ENCODE data around the gene INSC.

Gene INSC

DNA sequence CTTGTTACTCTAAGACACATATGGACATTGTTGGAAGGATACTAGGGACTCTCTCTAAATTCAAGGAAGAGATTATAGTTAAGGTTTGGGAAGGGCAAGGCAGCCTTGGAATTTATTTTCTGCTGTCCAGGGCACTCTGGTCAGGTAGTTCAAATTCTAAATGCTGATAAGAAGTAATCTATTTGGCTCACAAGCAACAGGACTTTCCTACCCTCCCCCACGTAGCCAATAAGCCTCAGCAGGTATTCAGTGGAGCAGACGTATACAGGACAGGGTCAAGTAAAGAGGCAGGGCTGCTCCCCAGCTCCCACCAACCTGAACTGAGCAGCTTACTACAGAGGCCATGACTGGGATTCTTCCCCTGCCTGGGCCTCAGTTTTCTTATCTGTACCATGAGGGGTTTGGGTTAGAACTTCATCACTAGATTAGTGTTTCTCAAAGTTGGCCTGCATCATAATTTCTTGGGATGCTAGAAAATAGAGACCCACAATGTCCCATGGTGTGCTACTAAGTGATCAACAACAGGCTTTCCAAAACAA lies 6.1 kb upstream of the INSC start:
- no peak for DNase-seq (ENCODE audit: low read depth)

DNA sequence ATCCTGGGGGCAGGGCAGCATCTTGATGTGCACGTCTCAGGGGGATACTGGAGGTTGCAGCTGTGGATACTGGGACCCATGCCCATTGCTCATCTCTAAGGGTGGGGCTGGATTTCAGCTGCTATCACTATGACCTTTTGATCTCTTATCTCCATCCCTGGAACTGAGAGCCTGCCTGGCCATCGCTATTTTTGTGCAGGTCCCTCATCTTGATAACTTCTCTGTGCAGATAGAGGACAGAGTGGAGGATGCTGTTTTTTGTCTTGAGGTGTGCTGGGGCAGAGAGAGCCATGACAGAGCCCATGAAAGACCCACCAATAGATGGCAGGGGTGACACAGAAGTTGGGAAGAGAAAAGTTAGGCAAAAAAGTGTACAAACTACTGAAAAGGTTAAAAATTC lies 5.1 kb upstream of the INSC start:
- DNase-seq (ENCODE audit: low read depth) = no peak

DNA sequence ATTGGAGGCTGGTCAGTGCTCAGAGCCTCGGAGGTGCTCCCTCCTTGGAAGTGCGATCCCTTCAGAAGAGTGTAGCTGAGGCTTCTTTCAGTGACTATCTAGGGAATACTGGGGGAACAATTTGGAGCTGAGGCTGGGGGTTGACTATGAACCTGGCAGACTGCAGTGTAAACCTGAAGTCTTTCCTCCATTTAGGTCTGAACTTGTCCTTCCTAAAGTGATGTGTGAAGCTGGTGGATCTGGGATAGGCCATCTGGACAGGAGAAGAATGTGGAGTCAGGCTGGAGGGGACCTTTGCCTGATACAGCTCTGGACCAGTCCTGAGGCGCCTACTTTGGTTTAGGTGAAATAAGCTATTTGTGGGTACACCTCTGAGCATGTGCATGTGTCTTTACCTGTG lies 3.5 kb upstream of the INSC start:
- DNase-seq (ENCODE audit: low read depth) = no peak

GRCh38 chr11:15112131-15112541 lies 2.6 kb upstream of the INSC start:
- no peak for DNase-seq (ENCODE audit: low read depth)

GRCh38 chr11:15113381-15113780 lies 1.3 kb upstream of the INSC start:
- DNase-seq (ENCODE audit: low read depth) = no peak

GRCh38 chr11:15115686-15116085 lies 963 bp downstream of the INSC start:
- DNase-seq (ENCODE audit: low read depth) = no peak

DNA sequence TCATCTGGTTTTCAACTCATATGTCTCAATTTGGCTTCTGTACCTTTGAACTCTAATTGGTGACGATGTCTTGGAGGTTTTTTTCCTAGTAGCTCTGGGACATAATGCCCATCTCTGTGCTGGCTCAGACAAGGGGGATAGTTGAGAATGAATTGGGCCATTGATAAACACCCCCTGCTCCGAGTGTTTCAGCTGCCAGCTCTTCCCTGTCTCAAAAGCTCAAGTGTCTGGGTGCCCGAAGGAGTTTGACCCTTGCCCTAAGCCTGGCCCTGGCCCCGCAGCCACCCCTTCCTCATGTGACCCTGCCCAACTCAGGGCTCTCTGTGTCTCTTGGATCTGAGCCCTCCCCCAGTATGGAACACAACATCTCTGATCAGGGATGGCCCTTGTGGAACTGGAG lies 3.0 kb downstream of the INSC start:
- no peak for DNase-seq (ENCODE audit: low read depth)

GRCh38 chr11:15118431-15118830 lies 3.7 kb downstream of the INSC start:
- DNase-seq (ENCODE audit: low read depth) = no peak

DNA sequence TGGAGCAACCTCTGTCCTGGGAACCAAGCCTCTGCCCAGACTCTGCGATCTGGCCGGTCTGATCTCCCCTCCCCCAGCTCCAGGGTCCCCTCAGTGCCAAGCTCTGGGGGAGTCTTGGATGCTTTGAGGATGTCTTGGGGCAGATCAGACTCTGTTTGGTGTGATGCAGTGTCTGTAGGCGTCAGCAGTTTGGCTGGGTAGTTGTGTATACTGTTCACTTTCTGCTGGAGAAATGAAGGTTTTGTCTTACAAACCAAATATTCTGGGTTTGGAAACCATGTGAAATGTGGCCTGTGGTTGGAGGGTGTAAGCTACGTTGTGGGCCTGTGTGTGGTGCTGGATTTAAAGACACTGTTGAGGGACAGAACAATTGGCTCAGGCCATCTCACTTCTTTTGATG lies 4.6 kb downstream of the INSC start:
- DNase-seq (ENCODE audit: low read depth) = no peak

DNA sequence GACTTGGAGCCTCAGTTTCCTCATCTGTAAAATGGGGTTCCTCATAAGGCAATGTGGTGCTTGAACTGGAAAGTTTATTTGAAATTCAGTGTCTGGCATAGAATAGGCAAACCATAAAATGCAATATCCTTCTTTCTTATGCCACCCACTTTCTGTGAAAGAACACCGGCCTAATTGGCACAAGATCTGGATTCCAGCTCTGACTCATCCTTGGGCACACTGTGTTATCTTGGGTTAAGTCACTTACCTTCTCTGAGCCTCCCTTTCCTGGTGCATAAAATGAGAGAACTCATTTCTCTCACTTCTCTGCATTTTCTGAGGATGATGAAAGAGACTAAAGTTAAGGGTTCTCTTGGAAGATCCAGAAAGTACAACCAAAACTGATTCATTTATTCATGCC lies 5.1 kb downstream of the INSC start:
- no peak for DNase-seq (ENCODE audit: low read depth)

DNA sequence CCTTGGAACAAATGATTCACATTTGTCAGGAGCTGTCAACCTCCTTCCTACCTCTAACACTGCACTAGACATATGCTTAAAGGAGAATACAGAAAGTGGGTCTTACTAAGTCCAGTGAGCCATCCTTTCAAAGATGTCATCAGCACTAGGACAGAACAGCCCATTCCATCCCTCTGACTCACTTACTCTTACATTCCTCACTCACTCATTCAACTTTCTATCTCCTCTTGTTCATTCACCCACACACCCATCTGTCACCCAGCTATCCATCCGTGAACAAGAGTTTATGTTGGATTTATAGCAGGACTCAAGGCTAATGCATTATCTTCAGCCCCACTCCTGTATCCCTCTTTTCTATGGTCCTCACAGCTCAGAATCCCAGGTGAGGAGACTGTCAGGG lies 9.1 kb downstream of the INSC start:
- no peak for DNase-seq (ENCODE audit: low read depth)

DNA sequence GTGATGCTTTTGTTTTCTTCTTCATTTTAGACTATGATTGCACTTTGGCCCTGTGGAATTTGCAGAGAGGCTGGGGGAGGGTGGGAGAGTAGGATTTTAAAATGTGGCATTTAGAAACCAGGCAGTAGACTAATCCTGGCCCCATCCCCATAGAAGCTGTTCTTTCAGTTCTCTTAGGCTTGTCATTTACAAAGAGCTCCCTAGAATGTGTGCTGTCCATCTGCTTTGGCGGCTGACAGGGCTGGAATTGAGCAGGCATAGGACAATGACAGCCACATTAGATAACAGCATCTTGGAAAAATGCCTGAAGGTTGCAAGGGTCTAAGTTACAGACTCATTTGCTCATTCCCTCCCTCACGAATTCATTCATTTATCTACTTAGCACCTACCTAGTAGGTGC lies 9.8 kb downstream of the INSC start:
- DNase-seq (ENCODE audit: low read depth) = no peak

DNA sequence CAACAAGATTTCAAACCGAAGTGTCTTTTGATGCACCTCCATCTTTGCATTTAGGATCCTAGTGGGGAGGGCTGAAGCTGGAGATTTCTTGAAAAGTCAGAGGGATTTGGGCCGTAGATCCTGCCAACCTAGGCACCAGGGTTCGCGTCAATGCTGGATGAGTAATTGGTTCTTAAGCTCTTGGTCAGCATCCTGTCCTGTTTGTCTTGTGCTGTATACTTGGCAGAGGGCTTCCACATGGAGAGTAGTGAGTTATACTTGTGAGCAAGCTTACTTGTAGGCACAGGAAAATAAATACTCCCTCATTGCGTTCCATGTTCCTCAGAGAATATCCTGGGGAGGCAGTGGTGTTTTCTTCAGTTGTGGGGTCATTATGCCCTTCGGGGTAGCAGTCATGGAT lies 12.6 kb downstream of the INSC start:
- no peak for DNase-seq (ENCODE audit: low read depth)

- DNase-seq (ENCODE audit: low read depth) = no peak
These were observed 13.9 kb downstream of the INSC start for GRCh38 chr11:15128621-15129020.

DNA sequence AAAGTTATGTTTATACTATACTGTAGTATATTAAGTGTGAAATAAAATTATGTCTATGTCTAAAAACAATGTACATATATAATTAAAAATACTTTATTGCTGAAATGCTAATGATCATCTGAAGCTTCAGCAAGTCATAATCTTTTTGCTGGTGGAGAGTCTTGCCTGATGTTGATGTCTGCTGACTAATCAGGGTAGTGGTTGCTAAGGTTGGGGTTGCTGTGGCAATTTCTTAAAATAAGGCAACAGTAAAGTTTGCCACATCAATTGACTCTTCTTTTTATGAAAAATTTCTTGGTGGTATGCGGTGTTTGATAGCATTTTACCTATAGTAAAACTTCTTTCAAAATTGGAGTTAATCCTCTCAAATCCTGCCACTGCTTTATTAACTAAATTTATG lies 21.4 kb downstream of the INSC start:
- DNase-seq (ENCODE audit: low read depth) = no peak

DNA sequence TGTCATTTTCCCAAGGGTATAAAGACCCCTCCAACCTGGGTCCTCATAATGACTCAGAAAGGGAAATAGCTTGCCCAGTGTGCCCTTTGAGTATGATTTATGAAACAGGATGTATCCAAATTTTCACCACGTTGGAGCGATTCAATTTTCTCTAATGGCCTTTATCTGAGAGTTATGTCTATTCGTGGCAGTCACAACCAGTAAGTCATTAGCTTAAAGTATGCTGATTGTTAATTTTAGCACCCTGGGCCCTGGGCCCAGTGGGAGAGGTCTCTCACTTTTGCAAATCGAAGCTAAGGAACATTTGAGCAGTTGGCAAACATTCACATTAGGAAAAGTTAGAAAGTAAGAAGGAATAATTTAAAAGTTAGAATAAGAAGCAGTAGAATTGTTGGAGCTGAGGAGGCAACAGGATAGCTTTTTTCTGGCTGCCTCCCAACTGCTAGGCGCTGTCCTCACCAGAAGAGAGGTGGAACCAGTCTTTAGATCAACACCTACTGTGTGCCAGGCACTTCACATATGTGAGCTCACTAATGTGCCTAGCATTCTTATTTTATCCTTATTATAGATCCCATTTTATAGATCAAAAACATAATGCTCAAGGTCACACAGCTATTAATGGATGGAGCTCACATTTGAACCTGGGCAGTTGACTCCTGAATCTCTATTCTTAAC lies 24.5 kb downstream of the INSC start:
- no peak for DNase-seq (ENCODE audit: low read depth)

DNA sequence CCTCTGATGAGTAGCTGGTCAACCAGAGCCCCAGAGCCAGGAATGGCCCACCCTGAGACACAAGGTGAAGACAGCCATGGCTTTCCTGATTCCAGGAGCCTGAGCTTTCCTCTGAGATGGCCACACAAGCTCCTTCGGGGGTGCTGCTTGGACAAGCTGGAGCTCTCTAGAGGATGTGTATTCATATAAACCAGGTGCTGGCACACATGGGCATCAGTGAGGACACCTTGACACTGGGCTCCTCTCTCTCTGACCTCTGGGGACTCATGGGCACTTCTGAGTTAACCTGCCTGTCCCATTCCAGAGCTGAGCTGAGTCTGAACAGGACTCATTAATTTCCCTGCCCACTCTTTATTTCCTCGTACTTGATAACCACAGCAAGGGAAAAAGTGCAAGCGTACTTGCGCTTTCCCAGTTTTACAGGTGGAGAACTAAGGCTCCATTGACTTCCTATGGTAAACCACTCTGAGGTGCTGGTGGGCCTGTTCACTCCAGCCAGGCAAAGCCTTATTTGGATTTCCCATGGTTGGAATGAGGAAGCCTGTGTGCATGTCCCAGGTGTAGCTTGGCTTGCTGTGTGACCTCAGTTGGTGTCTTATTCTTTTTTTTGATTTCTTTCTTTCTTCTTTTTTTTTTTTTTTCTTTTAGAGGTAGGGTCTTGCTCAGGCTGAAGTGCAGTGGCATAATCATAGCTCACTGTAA lies 25.4 kb downstream of the INSC start:
- DNase-seq (ENCODE audit: low read depth) = no peak

DNA sequence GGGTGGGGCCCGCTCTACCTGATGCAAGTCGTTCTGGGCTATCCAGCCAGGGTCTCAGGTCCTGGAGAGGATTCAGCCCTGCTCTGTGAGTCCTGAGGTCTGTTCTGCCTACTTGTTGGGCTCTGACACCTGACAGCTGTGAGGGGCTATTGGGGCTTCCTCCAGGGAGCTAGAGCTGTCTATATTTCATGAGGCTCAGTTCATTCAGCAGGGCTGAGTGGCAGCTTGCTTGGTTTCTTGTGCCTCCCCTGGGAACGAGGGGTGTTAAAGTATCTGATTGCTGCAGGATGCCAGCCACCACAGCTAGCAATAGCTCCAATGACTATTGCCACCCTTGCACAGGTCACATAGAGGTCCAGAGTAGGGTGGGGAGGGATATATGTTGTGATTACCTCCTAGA lies 26.7 kb downstream of the INSC start:
- DNase-seq (ENCODE audit: low read depth) = no peak

GRCh38 chr11:15142838-15143237 lies 28.1 kb downstream of the INSC start:
- no peak for DNase-seq (ENCODE audit: low read depth)

- no peak for DNase-seq (ENCODE audit: low read depth)
These were observed 29.1 kb downstream of the INSC start for GRCh38 chr11:15143855-15144254.

- no peak for DNase-seq (ENCODE audit: low read depth)
These were observed 29.6 kb downstream of the INSC start for GRCh38 chr11:15144347-15144746.

DNA sequence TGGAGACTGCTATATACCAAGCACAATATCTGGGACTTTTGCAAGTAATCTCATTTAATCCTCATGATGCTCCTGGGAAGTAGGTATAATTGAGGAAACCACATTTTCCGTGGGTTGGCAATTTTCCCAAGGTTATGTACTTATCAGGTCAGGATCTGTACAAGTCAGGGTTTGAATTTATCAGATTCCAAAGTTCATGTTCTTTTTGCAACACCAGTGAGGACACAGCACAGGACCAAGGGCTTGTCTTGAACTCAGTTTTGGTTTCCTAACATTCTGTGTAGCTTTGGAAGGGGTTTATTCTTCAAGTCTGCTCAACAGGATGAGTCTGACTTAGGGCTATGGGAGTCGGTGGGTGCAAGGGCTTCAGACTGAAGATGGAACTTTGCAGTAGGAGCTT lies 30.4 kb downstream of the INSC start:
- no peak for DNase-seq (ENCODE audit: low read depth)

GRCh38 chr11:15145615-15146014 lies 30.9 kb downstream of the INSC start:
- DNase-seq (ENCODE audit: low read depth) = no peak

Data from stimulated activated CD4-positive, alpha-beta T cell treated with anti-CD3 and anti-CD28 coated beads, Interleukin-2, amount 100 ng/mL, for 4 hours (primary cell).